Lung (tissue), 12 donors: ENCODE results near the gene CYTH3. TPM values are rescaled to one million over a fixed set of nuclear protein-coding genes. Genes with fewer than 3 reads are reported as not detected.
"Not testable (repeated sequence)": the region's sequence is repeated elsewhere in the genome, so short reads cannot be mapped to it uniquely, and the experiment has no call there.

Experiments
- ATAC-seq: fragments of 200-7000 bp; cut with Tn5 transposase; one replicate; pipeline ENCODE4 v1.9.1; 2020; ENCODE audit warnings: moderate number of reproducible peaks; ENCODE audit not compliant: insufficient read depth, low FRiP score
- DNase-seq, 3 donors: peaks; one replicate each; pipeline ENCODE4 v3.0.0-alpha.2; 2013 to 2017
- H3K27ac ChIP-seq, 2 donors: one replicate each; pipeline ENCODE4 v1.5.1; 2013; ENCODE audit warnings: mild to moderate bottlenecking in 2 of 2, moderate library complexity in 2 of 2, control low read depth in 1 of 2, inconsistent platforms in 1 of 2, low read depth in 1 of 2, low read length in 1 of 2
- H3K27me3 ChIP-seq, 3 donors: one replicate each; pipeline ENCODE4 v1.5.1; 2013; ENCODE audit warnings: low read length in 2 of 3; ENCODE audit not compliant: control insufficient read depth in 3 of 3, insufficient read depth in 3 of 3
- H3K36me3 ChIP-seq, 4 donors: one replicate each; pipeline ENCODE4 v1.5.1; 2013; ENCODE audit warnings: low read length in 4 of 4, mild to moderate bottlenecking in 1 of 4, moderate library complexity in 1 of 4; ENCODE audit not compliant: control insufficient read depth in 4 of 4, insufficient read depth in 4 of 4
- H3K4me1 ChIP-seq, 5 donors: one replicate each; pipeline ENCODE4 v1.5.1; 2013; ENCODE audit warnings: low read length in 5 of 5, mild to moderate bottlenecking in 2 of 5, moderate library complexity in 1 of 5; ENCODE audit not compliant: control insufficient read depth in 5 of 5, insufficient read depth in 5 of 5
- H3K4me3 ChIP-seq: one replicate; pipeline ENCODE4 v1.5.1; 2013; ENCODE audit warnings: mild to moderate bottlenecking, control low read depth, moderate library complexity
- H3K9ac ChIP-seq, 2 donors: one replicate each; pipeline ENCODE4 v1.5.1; 2013; ENCODE audit warnings: low read length in 2 of 2, control low read depth in 1 of 2; ENCODE audit not compliant: insufficient read depth in 1 of 2
- H3K9me3 ChIP-seq, 4 donors: one replicate each; pipeline ENCODE4 v1.5.1; 2013; ENCODE audit warnings: low read length in 3 of 4, mild to moderate bottlenecking in 1 of 4, moderate library complexity in 1 of 4; ENCODE audit not compliant: control insufficient read depth in 4 of 4, insufficient read depth in 3 of 4
- WGBS, 2 donors: extraction: QIAGEN DNeasy Blood & Tissue Kit; methylation state at CpG; one replicate each; pipeline ENCODE4 v1.1.7; 2013; 5-methylcytosine and 5-hydroxymethylcytosine counted together
- polyA plus RNA-seq, 2 donors: library from polyadenylated mRNA; stranded (reverse); fragments of 200-250 nt; gene quantifications; one replicate each; pipeline ENCODE4 v1.2.1, GENCODE V29; 2013
- total RNA-seq, 2 donors: library from RNA; depleted of rRNA in 1 of 2; stranded (reverse); fragments of >200 nt in 1 of 2; gene quantifications; one replicate each; pipeline ENCODE4 v1.2.1, GENCODE V29; 2014 to 2021
- TF ChIP-seq, protein P1 (sequence below): IDR thresholded peaks from 2 replicates; pipeline ENCODE4 v1.5.1; 2012; ENCODE audit warnings: mild to moderate bottlenecking; ENCODE audit errors: control extremely low read depth, extremely low read depth
- donor health status: control.
- donor health status: control.
- donor health status: Bipolar disorder and iron deficiency.
- donor health status: healthy.
- donor health status: DM: yes; HTN: yes; CAD: no.

Gene CYTH3
- total and polyA plus RNA-seq, 4 donors = 8.2 to 28.7 (median 15.5) TPM

DNA sequence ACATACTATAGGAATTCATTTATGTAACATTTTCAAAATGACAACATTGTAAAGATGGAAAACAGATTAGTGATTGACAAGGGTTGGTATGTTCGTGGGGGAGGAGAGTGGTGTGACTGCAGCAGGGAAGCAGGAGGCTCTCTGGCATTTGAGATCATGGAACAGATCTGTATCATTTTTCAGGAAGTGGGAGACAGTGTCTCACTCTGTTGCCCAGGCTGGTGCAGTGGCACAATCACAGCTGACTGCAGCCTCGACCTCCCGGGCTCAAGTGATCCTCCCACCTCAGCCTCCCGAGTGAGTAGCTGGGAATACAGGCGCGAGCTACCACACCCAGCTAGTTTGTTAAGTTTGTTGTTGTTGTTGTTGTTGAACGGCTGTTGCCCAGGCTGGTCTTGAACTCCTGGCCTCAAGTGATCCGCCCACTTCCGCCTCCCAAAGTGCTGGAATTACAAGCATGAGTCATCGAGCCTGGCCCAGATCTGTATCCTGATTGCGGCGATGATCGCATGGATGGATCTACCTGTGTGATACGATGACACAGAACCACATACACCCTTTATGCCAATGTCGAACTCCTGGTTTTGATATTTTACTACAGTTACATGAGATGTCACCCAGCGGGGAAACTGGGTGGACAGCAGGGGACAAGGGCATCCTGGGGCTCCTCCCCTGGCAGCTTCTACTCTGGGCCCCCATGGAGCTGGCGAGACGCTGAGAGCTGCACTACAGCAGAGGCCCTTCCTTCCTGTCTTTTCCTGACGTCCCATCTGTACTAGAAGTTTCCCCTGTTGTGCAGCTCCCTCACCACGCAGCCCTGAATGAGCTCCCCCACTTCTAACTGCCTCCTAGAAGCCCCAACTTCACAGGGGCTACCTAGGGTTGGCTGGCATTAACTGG, 12.3 kb upstream of the CYTH3 start:
- H3K4me1 ChIP-seq = peaks cover 0 to 2% (median 0%) of the 10 kb centered on the region in 5 donors
- H3K27me3 ChIP-seq = no peaks in the 10 kb centered on the region
- H3K9me3 ChIP-seq = no peaks in the 10 kb centered on the region
- 75 to 79% methylated on average over 20 of the region's 20 CpGs for WGBS, 2 donors
- no peaks in the 10 kb centered on the region for H3K36me3 ChIP-seq
- DNase-seq = no peak
- H3K27ac ChIP-seq = no peak overlapping the region
- no peak for ATAC-seq
- H3K4me3 ChIP-seq = no peak overlapping the region
- TF ChIP-seq, protein P1, sequence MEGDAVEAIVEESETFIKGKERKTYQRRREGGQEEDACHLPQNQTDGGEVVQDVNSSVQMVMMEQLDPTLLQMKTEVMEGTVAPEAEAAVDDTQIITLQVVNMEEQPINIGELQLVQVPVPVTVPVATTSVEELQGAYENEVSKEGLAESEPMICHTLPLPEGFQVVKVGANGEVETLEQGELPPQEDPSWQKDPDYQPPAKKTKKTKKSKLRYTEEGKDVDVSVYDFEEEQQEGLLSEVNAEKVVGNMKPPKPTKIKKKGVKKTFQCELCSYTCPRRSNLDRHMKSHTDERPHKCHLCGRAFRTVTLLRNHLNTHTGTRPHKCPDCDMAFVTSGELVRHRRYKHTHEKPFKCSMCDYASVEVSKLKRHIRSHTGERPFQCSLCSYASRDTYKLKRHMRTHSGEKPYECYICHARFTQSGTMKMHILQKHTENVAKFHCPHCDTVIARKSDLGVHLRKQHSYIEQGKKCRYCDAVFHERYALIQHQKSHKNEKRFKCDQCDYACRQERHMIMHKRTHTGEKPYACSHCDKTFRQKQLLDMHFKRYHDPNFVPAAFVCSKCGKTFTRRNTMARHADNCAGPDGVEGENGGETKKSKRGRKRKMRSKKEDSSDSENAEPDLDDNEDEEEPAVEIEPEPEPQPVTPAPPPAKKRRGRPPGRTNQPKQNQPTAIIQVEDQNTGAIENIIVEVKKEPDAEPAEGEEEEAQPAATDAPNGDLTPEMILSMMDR = no peak
- no peak overlapping the region for H3K9ac ChIP-seq

DNA sequence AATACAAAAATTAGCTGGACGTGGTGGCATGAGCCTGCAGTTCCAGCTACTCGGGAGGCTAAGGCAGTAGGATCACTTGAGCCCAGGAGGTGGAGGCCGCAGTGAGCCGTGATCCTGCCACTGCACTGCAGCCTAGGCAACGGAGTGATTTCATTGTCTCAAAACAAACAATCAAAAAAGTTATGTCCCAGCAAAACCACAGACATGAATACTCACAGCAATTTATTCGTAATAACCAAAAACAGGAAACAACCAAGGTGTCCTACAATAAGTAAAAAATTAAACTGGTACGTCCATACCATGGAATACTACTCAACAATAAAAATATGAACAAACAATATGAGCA, 11.6 kb upstream of the CYTH3 start:
- ATAC-seq (no peak), DNase-seq (no peak)
- H3K9me3 ChIP-seq = no peaks in the 10 kb centered on the region
- WGBS, 2 donors = 84% methylated on average over 7 of the region's 7 CpGs
- TF ChIP-seq, protein P1 = no peak
- H3K4me3 ChIP-seq = no peak overlapping the region
- no peaks in the 10 kb centered on the region for H3K36me3 ChIP-seq
- no peak overlapping the region for H3K9ac ChIP-seq
- no peaks in the 10 kb centered on the region for H3K27me3 ChIP-seq
- H3K4me1 ChIP-seq = peaks cover 0 to 2% (median 0%) of the 10 kb centered on the region in 5 donors
- H3K27ac ChIP-seq = no peak overlapping the region

DNA sequence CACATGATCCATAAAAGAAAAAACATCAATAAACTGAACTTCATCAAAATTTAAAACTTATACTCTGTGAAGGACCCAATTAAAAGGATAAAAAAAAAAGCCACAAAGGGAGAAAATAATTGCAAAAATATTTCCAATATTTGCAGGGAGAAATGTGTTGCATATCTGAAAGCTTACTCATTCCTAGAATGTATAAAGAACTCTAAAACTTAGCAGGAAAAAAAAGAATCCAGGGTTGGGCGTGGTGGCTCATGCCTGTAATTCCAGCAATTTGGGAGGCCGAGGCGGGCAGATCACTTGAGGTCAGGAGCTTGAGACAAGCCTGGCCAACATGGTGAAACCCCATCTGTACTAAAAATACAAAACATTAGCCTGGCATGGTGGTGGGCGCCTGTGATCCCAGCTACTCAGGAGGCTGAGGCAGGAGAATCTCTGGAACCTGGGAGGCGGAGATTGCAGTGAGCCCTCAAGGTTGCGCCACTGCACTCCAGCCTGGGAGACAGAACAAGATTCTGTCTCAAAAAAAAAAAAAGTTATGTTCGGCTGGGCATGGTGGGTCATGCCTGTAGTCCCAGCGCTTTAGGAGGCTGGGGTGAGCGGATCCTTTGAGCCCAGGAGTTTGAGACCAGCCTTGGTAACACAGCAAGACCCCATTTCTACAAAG, 11.1 kb upstream of the CYTH3 start:
- ATAC-seq = peak; percentile 66
- not testable (repeated sequence) for H3K27ac ChIP-seq
- 79 to 93% methylated on average over 9 of the region's 9 CpGs for WGBS, 2 donors

DNA sequence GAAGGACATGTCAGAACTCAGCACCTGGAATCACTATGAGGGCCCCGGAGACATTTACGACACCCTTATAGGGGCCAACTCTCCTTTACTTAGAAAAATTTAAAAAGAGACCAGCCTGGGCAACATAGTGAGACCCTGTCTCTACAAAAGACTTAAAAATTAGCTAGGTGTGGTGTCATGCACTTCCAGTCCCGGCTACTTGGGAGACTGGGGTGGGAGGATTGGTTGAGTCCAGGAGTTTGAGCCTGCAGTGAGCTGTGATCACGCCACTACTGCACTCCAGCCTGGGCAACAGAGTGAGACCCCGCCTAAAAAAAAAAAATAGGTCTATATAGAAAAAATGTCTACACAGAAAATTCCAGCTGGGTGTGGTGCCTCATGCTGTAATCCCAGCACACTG, 7.5 kb upstream of the CYTH3 start:
- no peak for ATAC-seq
- Histone ChIP-seq H3K4me1 (peaks cover 0 to 2% (median 0%) of the 10 kb centered on the region in 5 donors), H3K27ac (no peak overlapping the region), H3K27me3 (no peaks in the 10 kb centered on the region), H3K36me3 (no peaks in the 10 kb centered on the region), H3K9ac (no peak overlapping the region), H3K4me3 (no peak overlapping the region), H3K9me3 (no peaks in the 10 kb centered on the region)
- TF ChIP-seq, protein P1 = no peak
- DNase-seq = no peak
- WGBS, 2 donors = 92 to 96% methylated on average over 5 of the region's 5 CpGs

More for the DNA sequence above, 11.1 kb upstream of the CYTH3 start:
- DNase-seq, H3K27me3 ChIP-seq, H3K4me3 ChIP-seq, H3K9ac ChIP-seq, H3K9me3 ChIP-seq, H3K36me3 ChIP-seq, H3K4me1 ChIP-seq: not testable (repeated sequence)
